H9 (cell line): ENCODE measurements around the gene AMZ2. TPM values are rescaled to one million over a fixed set of nuclear protein-coding genes. Genes with fewer than 3 reads are reported as not detected.

ENCODE experiments used
- DNase-seq: peaks from one replicate; pipeline ENCODE4 v3.0.0-alpha.2; 2017
- H2AFZ ChIP-seq: one replicate; pipeline ENCODE4 v1.6.1; 2013; ENCODE audit warnings: mild to moderate bottlenecking, low read length, control low read depth, moderate library complexity
- H2AK5ac ChIP-seq: 2 replicates; pipeline ENCODE4 v1.6.1; 2013; ENCODE audit warnings: low read length, control low read depth, mixed read lengths; ENCODE audit not compliant: insufficient read length
- H2BK120ac ChIP-seq: one replicate; pipeline ENCODE4 v1.6.1; 2013; ENCODE audit warnings: low read depth, mild to moderate bottlenecking, low read length, control low read depth, inconsistent platforms; ENCODE audit not compliant: poor library complexity, severe bottlenecking
- H2BK12ac ChIP-seq: 2 replicates; pipeline ENCODE4 v1.6.1; 2013; ENCODE audit warnings: low read length, control low read depth, mixed read lengths, low read depth; ENCODE audit not compliant: insufficient read length
- H2BK15ac ChIP-seq: 2 replicates; pipeline ENCODE4 v1.6.1; 2013; ENCODE audit warnings: low read depth, low read length, control low read depth
- H2BK20ac ChIP-seq: one replicate; pipeline ENCODE4 v1.6.1; 2013; ENCODE audit warnings: low read depth, mild to moderate bottlenecking, low read length, control low read depth, inconsistent platforms; ENCODE audit not compliant: poor library complexity, severe bottlenecking
- H2BK5ac ChIP-seq: 2 replicates; pipeline ENCODE4 v1.6.1; 2013; ENCODE audit warnings: low read length, control low read depth, mixed read lengths; ENCODE audit not compliant: insufficient read length
- H3K14ac ChIP-seq: 2 replicates; pipeline ENCODE4 v1.6.1; 2013; ENCODE audit warnings: low read length, control low read depth; ENCODE audit not compliant: insufficient read depth
- H3K18ac ChIP-seq: 2 replicates; pipeline ENCODE4 v1.6.1; 2013; ENCODE audit warnings: low read depth, mild to moderate bottlenecking, mixed read lengths, low read length, control low read depth; ENCODE audit not compliant: insufficient read length
- H3K23ac ChIP-seq: 2 replicates; pipeline ENCODE4 v1.6.1; 2013; ENCODE audit warnings: low read length, control low read depth, mixed read lengths, low read depth; ENCODE audit not compliant: insufficient read length
- H3K23me2 ChIP-seq: 2 replicates; pipeline ENCODE4 v1.6.1; 2013; ENCODE audit warnings: low read depth, mild to moderate bottlenecking, mixed read lengths, low read length, control low read depth; ENCODE audit not compliant: insufficient read length, poor library complexity, severe bottlenecking
- H3K27ac ChIP-seq: 2 replicates; pipeline ENCODE4 v1.5.1; 2013; ENCODE audit warnings: low read length, control low read depth, mixed read lengths, low read depth; ENCODE audit not compliant: insufficient read length
- H3K27me3 ChIP-seq: 2 replicates; pipeline ENCODE4 v1.6.1; 2013; ENCODE audit warnings: low read length, control low read depth, inconsistent platforms; ENCODE audit not compliant: insufficient read depth
- H3K4ac ChIP-seq: 2 replicates; pipeline ENCODE4 v1.6.1; 2013; ENCODE audit warnings: low read depth, mild to moderate bottlenecking, control low read depth, inconsistent platforms, low read length, moderate library complexity
- H3K4me1 ChIP-seq: 2 replicates; pipeline ENCODE4 v1.6.1; 2013; ENCODE audit warnings: low read length, control low read depth, inconsistent platforms; ENCODE audit not compliant: insufficient read depth
- H3K4me2 ChIP-seq: 2 replicates; pipeline ENCODE4 v1.6.1; 2013; ENCODE audit warnings: low read length, control low read depth, mixed read lengths; ENCODE audit not compliant: insufficient read length, insufficient read depth
- H3K56ac ChIP-seq: 2 replicates; pipeline ENCODE4 v1.6.1; 2013; ENCODE audit warnings: low read depth, mild to moderate bottlenecking, mixed read lengths, low read length, control low read depth; ENCODE audit not compliant: insufficient read length
- H3K79me1 ChIP-seq: 2 replicates; pipeline ENCODE4 v1.6.1; 2013; ENCODE audit warnings: low read depth, mild to moderate bottlenecking, moderate library complexity, low read length, control low read depth, inconsistent platforms; ENCODE audit not compliant: insufficient read depth, poor library complexity, severe bottlenecking
- H3K79me2 ChIP-seq: 2 replicates; pipeline ENCODE4 v1.6.1; 2013; ENCODE audit warnings: low read length, control low read depth, inconsistent platforms; ENCODE audit not compliant: insufficient read depth
- H3K9ac ChIP-seq: 2 replicates; pipeline ENCODE4 v1.6.1; 2013; ENCODE audit warnings: low read length, control low read depth, mixed read lengths; ENCODE audit not compliant: insufficient read length; ENCODE audit errors: extremely low read depth
- H3K9me3 ChIP-seq: one replicate; pipeline ENCODE4 v1.6.1; 2013; ENCODE audit warnings: low read depth, low read length, inconsistent platforms; ENCODE audit not compliant: control insufficient read depth
- H3T11ph ChIP-seq: one replicate; pipeline ENCODE4 v1.6.1; 2013; ENCODE audit warnings: mild to moderate bottlenecking, low read length, control low read depth, inconsistent platforms
- H4K20me1 ChIP-seq: one replicate; pipeline ENCODE4 v1.6.1; 2013; ENCODE audit not compliant: control insufficient read depth, insufficient read length, insufficient read depth
- H4K5ac ChIP-seq: 2 replicates; pipeline ENCODE4 v1.6.1; 2013; ENCODE audit warnings: low read depth, mild to moderate bottlenecking, mixed read lengths, low read length, control low read depth; ENCODE audit not compliant: insufficient read length
- H4K8ac ChIP-seq: replicated peaks from 2 replicates; pipeline ENCODE4 v1.6.1; 2013; ENCODE audit warnings: low read length, control low read depth, mixed read lengths, low read depth; ENCODE audit not compliant: insufficient read length
- H4K91ac ChIP-seq: 2 replicates; pipeline ENCODE4 v1.6.1; 2013; ENCODE audit warnings: low read depth, mild to moderate bottlenecking, moderate library complexity, mixed read lengths, low read length, control low read depth; ENCODE audit not compliant: insufficient read length
- H3K27ac Mint-ChIP-seq, 3 experiments: 2 replicates in 2 of 3; 3 replicates in 1 of 3; pipeline ENCODE4 v1.8.0; 2020 to 2021; ENCODE audit warnings: mixed read lengths in 3 of 3, mild to moderate bottlenecking in 1 of 3, moderate library complexity in 1 of 3
- H3K27me3 Mint-ChIP-seq: 2 replicates; pipeline ENCODE4 v1.8.0; 2021; ENCODE audit warnings: low read depth, mild to moderate bottlenecking, moderate library complexity, mixed read lengths
- H3K36me3 Mint-ChIP-seq, 3 experiments: 2 replicates in 2 of 3; 3 replicates in 1 of 3; pipeline ENCODE4 v1.8.0; 2020 to 2021; ENCODE audit warnings: low read depth in 3 of 3, mixed read lengths in 3 of 3; ENCODE audit not compliant: insufficient read depth in 1 of 3
- H3K4me1 Mint-ChIP-seq, 2 experiments: 2 replicates each; pipeline ENCODE4 v1.8.0; 2020; ENCODE audit warnings: mixed read lengths in 2 of 2
- H3K4me3 Mint-ChIP-seq, 2 experiments: 2 replicates in 1 of 2; 3 replicates in 1 of 2; pipeline ENCODE4 v1.8.0; 2020 to 2021; ENCODE audit warnings: mild to moderate bottlenecking in 2 of 2, mixed read lengths in 2 of 2, moderate library complexity in 1 of 2
- H3K9me3 Mint-ChIP-seq, 2 experiments: 2 replicates in 1 of 2; 3 replicates in 1 of 2; pipeline ENCODE4 v1.8.0; 2020; ENCODE audit warnings: mild to moderate bottlenecking in 2 of 2, mixed read lengths in 2 of 2, moderate library complexity in 1 of 2
- CTCF ChIP-seq: fragments of 200-600 bp; sonication (generic); conservative IDR thresholded peaks from 3 replicates; pipeline ENCODE4 v1.8.0; 2021; ENCODE audit warnings: antibody characterized with exemption, mild to moderate bottlenecking
- WGBS: extraction: QIAGEN DNeasy Blood & Tissue Kit; methylation state at CpG from one replicate; pipeline ENCODE4 v1.1.7; 2013; ENCODE audit warnings: missing lambda C conversion rate, low lambda C conversion rate, mixed read lengths; ENCODE audit not compliant: insufficient read length; ENCODE audit errors: extremely low coverage; 5-methylcytosine and 5-hydroxymethylcytosine counted together
- total RNA-seq: library from RNA; stranded (reverse); gene quantifications from 2 replicates; pipeline ENCODE4 v1.2.1, GENCODE V29; 2021

AMZ2 gene
- total RNA-seq, 1 experiment from 2014 or later, result 82.6 TPM

- H4K20me1 ChIP-seq, result no peaks in the 10 kb centered on the region
- Mint-ChIP-seq H3K27me3 (peaks cover 12% of the 10 kb centered on the region), H3K4me3 (no peak overlapping the region; a peak in 1 of 5 replicates), H3K4me1 (peaks cover 18 to 30% of the 10 kb centered on the region in 2 experiments), H3K36me3 (peaks cover 16 to 25% (median 16%) of the 10 kb centered on the region in 3 experiments), H3K9me3 (peaks cover 0 to 5% of the 10 kb centered on the region in 2 experiments; a peak in 1 of 5 replicates), H3K27ac (no peak overlapping the region)
- H3K79me1 ChIP-seq, result no peaks in the 10 kb centered on the region
- H3T11ph ChIP-seq, result no peak overlapping the region
- no peak overlapping the region for H3K4me2 ChIP-seq
- no peak overlapping the region for H3K9ac ChIP-seq
- H3K23ac ChIP-seq, result no peak overlapping the region
- no peak overlapping the region for H3K27ac ChIP-seq
- H3K14ac ChIP-seq, result no peak overlapping the region
- H3K18ac ChIP-seq, result no peak overlapping the region
- H4K8ac ChIP-seq, result no peak overlapping the region
- H2BK12ac ChIP-seq, result no peak overlapping the region
- no CpG with 5 or more reads among the region's 6 CpGs for WGBS
- H2AFZ ChIP-seq, result no peak overlapping the region
- no peaks in the 10 kb centered on the region for H3K79me2 ChIP-seq
- DNase-seq, result no peak
- no peaks in the 10 kb centered on the region for H3K23me2 ChIP-seq
- no peak overlapping the region for H4K91ac ChIP-seq
- H4K5ac ChIP-seq, result no peak overlapping the region
- no peak overlapping the region for H3K56ac ChIP-seq
- no peak overlapping the region for H2AK5ac ChIP-seq
- H2BK120ac ChIP-seq, result no peak overlapping the region
- TF ChIP-seq CTCF, result no peak
- peaks cover 3% of the 10 kb centered on the region; the same call in 1 of the 2 replicates for H3K4me1 ChIP-seq
- no peak overlapping the region for H2BK15ac ChIP-seq
- no peak overlapping the region for H2BK5ac ChIP-seq
- no peak overlapping the region for H3K4ac ChIP-seq
- no peak overlapping the region for H2BK20ac ChIP-seq
- H3K9me3 ChIP-seq, result no peaks in the 10 kb centered on the region
- H3K27me3 ChIP-seq, result no peaks in the 10 kb centered on the region
Measured at GRCh38 chr17:68304706-68305105, 56.9 kb downstream of the AMZ2 start.
